8988T (cell line): ENCODE measurements around the gene NCAPD3.
"Not testable (repeated sequence)": the region's sequence is repeated elsewhere in the genome, so short reads cannot be mapped to it uniquely, and the experiment has no call there.

Experiments
- DNase-seq: peaks from one replicate; pipeline ENCODE4 v3.0.0; 2011

Gene NCAPD3

DNA sequence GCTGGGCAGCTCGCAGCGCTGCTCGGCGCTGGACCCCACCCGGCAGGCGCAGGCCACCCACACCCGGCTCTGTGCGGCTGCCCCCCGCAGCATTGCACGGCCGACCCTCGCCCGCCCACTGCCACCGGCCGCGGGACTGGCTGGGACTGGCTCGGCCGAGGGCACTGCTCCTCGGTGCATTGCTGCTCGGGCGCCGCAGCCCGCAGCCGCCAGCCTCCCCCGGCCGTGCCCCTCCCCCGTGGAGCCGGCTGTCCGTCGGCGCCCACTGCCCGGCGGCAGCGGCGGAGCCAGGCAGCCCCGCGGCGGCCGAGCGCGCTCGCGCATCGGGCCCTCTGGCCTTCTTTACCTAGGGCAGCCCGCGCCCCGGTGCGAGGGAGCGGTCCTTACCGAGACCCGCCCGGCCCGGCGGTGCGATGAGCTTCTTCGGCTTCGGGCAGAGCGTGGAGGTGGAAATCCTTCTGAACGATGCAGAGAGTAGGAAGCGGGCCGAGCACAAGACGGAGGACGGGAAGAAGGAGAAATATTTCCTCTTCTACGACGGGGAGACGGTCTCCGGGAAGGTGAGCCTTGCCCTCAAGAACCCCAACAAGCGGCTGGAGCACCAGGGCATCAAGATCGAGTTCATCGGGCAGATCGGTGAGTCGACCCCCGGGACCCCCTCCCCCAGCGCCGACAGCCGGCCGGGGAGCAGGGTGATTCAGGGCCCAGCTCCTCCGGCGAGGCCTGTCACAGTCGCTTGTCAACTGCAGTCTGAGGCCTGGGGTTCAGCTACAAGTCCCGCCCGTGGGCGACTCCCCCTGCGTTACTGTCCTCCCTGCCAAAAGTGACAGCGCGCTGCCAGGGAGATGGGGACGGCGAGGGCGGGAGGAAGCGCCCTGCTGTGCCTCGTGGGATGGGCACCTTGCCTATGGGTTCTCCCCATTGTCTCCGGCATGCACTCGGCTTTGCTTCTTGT lies 1.2 kb upstream of the NCAPD3 start:
- peak; percentile 32 for DNase-seq

DNA sequence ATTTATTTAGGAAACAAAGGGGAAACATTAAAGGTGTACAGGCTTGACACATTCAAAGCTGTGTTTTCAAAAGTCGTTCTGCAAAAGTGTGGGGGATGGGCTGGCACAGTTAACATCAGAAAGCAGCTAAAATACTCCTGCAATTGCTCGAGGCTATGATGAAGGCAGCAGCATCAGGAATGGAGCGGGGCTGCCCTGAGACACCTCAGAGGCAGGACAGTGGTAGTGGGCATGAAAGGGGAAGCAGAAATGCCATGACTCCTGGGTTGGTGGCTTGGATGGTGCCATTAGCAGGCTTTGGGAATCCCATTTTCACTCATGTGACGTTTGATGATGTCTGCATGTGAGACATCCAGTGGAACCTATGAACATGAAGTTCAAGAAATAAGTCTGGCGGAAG lies 646 bp downstream of the NCAPD3 start:
- DNase-seq, result no peak

DNA sequence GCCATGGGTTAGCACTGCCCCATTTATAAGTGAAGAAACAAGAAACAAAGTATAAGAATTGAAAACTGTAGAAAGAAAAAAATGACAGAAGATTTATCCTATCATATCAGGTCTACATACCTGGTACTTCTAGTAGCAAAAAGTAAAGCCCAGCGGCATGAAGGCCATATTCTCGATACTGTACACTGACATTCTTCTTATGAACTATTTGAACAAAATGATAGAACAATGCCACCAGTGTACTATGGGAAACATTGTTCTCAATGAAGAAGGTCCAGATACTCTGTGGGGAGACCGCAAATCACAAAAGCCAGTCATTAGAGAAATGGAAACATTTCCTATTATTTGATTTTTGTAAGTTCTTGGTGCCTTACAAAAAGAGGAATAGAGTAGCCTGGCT lies 7.0 kb downstream of the NCAPD3 start:
- no peak for DNase-seq

DNA sequence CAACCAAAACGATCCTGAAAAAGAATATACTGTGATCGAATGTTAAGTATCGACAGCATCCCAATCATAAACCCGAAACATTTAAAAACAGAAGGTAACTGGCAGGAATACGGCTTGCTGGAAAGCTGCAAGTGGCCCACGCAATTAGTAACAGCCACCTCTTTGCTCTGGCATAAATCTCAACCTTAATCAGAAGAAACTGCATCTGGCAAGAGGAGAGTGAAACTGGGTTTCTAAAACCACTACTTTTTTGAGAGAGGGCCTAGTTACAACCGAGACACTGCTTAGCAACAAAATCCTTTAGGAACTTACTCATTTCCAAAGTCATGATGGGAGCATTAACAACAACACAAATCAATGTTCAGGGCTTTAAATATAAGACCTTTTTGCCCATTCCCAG lies 7.9 kb downstream of the NCAPD3 start:
- no peak for DNase-seq

DNA sequence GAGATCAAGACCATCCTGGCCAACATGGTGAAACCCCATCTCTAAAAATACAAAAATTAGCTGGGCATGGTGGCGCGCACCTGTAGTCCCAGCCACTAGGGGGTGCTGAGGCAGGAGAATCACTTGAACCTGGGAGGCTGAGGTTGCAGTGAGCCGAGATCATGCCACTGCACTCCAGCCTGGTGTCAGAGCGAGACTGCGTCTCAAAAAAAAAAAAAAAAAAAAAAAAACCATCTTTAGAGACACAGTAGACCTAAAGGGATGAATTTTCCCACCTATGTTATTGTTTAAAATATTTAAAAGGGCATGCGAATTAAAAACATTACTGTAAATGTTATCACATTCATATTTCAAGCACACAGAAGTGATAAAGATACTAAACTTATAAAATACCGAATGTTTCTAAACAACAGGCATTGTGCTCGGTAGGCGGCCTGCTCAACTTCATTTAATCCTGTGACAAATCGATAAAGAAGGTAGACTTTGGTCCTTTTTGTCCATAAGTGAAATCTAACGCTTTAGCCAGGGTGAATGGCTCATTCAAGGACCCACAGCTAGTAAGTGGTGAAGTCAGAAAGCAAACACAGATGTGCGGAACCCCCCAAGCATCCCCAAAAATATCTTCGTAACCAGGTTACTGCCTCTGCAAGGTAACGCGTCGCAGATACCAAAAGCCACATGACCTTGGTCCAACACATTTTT lies 16.1 kb downstream of the NCAPD3 start:
- no peak for DNase-seq

DNA sequence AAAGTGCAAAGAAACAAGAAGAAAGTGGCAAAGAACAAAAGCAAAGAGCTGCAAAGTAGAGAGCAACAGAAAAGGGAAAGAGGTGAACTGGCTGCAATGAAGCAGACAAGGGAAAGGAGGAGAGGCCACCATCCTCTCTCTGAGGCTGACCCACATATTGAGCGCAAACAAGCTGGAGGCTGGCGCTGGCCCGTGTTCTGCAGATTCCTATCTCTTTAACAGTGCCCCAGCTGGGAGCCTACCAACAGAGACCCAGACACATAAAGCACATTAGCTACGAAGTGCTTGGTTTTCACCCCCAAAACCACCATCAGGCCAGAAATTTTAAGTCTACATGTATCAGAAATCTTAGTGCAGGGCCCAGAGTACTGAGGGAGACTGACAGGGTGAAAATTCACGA lies 17.6 kb downstream of the NCAPD3 start:
- DNase-seq, result no peak

DNA sequence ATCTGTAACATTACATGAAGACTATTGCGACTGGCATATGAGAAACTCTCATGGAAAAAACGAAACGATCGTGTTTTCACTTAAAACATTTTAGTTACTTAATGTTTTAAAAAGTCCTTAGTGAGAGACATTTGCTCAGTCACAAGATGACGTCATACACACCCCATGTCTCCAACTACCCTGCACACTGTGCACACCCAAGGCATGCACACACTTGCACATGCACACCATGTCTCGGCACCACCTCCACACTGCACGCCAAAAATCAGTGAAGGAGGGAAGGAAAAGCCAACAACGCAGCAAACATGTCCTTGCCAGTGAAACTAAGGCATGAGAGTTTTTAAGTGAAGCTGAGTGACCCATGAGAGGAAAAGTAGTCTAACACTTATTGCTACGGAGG lies 18.0 kb downstream of the NCAPD3 start:
- no peak for DNase-seq

DNA sequence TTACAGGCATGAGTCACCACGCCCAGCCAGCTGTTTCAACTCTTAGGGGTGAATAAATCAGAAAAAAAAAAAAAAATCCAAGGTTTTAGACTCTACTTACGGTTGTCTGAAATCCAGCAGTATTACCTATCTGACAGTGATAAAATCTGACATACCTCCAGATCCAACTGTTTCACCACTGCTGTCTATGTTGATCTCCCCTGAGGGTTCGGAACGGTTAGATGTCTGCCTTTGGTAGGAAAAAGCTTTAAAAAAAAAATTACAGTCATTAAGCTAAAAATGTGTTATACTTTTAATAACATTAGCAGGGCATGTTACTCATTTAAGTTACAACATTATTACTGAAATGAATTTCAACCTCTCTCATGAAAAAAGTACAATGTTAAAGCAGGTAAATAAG lies 21.1 kb downstream of the NCAPD3 start:
- DNase-seq, result no peak

DNA sequence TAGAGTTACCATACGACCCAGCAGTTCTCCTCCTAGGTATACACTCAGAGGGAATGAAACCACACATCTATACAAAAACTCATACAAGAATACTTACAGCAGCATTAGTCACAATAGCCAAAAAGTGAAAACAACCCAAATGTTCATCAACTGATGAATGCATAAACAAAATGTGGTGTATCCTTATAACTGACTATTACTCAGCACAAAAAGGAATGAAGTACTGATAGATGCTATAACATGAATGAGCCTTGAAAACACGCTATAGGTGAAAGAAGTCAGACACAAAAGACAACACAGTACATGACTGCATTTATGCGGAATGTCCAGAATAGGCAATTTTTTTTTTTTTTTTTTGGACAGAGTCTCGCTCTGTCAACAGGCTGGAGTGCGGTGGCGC lies 23.1 kb downstream of the NCAPD3 start:
- no peak for DNase-seq

DNA sequence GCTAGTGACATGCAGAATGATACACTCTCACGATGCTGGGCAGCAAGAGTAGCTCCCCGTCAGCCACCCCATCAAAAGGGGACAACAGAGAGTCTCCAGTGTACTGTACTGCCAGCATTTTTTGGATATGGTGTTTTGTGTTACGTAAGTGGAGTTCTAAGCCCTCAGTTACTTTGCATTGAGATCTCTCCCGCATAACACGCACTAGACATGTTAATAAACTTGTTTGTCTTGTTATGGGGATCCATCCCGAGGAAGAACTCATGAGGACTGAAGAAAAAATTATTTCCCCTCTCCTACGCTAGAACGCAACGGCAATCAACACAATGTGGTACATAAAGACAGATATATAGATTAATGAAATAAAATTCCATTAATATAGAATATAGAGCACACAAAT lies 24.2 kb downstream of the NCAPD3 start:
- DNase-seq, result no peak

DNA sequence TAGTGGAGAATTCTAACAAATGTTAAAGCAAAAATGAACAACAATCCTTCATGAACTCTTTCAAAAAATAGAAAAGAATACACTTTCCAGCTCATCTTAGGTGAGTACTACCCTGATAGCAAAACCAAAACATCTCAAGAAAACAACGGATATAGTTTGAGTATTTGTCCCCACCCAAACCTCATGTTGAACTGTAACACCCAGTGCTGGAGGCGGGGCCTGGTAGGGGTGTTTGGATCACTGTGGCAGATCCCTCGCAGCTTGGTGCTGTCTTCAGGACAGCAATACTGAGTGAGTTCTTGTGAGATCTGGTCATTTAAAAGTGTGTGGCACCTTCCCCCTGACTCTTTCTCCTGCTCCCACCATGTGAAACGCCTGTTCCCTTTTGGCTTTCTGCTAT lies 27.0 kb downstream of the NCAPD3 start:
- DNase-seq, result no peak

DNA sequence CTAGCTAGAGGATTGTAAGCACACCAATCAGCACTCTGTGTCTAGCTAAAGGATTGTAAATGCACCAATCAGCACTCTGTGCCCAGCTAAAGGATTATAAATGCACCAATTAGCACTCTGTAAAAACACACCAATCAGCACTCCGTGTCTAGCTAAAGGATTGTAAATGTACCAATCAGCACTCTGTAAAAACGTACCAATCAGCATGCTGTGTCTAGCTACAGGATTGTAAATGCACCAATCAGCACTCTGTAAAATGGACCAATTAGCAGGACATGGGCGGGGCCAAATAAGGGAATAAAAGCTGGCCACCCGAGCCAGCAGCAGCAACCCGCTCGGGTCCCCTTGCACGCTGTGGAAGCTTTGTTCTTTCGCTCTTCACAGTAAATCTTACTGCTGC lies 35.7 kb downstream of the NCAPD3 start:
- DNase-seq, result not testable (repeated sequence)

DNA sequence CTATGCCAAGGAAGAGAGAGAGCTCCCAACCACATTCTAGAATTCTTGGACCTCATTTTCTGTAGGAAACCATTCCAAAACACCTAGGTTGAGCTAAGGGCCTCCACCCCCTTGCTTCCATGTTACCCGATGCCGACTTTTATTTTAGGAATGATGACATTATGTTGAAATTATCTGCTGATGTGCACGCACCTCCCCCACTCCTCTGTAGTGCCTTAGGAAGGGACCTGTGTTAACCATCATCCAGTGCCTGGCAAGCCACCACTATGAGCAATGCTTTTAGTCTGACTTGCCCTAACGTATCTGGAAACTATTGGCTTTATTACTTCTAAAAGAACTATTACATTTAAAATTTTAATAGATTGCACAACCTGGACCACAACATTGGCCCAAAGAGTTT lies 42.1 kb downstream of the NCAPD3 start:
- no peak for DNase-seq

DNA sequence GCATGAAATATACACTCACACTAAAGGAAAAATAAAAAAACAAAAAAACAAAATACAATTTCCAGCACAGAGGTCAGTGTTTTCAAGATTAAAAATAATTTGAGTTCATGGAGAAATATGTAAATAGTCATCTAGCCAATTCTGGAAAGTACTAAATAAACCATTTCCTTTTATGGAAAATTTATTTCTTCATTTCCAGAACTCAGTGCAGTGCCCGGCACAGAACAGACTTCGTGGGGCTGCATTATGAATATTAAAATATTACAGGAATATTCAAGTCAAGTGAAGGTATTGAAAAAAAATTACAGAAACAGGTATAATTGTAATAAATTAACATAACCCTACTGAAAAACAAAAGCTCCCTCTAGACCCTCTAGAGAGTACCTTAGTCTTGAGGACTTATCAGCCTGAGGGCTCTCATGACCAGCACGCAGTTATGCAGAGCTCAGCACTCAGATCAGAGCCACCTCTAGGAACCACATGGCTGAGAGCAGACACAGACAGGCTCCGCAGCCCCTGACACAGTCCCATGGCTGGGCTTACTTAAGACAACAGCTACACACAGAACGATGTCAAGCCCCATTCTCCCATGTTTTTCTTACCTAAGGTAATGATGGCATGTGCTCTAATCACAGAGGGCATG lies 45.6 kb downstream of the NCAPD3 start:
- no peak for DNase-seq

DNA sequence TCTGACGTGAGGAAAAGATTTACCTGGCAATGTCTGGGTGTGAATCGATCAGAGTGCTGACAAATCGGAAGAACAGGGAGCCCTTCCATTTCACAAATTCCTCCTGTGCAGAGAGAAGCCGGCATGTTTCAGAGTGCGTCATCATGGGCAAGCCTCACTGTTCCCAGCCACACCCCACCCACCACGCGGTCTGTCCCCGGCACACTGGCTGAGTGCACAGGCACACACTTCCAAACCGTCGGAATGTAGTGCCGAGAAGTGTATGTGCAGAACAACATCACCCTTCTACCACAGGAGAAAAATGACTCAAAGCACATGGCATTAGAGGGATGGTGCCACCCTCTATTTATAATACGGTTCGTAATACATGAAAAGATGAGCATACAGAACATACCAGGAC lies 47.5 kb downstream of the NCAPD3 start:
- no peak for DNase-seq

DNA sequence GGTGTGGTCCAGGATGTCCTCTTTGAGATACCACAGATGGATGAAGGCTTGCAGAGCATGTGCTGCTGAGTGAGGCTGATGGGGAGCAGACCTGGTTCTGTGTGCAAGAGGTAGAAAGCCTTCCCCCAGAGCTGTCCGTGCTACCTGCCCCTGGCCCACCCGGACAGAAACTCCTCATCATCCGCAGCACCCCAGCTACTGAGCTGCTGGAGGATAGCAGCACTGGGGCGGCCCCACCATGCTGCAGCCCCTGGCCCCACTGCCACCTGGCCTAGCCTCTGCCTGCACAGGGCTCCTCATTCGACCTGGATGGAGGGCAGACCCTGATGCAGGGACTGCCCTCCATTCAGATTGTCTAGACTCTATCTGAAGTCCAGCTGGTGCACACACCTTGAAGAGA lies 50.5 kb downstream of the NCAPD3 start:
- DNase-seq, result no peak

DNA sequence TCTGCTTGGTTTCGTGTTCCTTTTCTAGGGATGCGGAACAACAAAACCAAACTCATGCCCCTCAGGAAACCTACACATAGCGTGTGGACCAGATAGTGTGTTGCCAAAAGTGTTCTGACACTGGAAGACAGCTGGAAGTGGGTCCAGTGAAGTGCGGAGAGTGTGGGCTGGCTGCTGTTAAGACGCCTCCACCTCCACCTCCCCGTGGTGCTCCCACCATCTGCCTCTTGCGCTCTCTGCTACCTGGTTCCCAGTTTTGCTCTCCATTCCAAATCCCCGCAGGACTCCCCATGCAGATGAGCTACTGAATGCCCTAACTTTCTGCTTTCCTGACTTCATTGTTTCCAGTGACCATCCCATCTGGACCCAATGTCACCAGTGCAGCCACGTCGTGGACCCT lies 51.8 kb downstream of the NCAPD3 start:
- DNase-seq, result no peak

DNA sequence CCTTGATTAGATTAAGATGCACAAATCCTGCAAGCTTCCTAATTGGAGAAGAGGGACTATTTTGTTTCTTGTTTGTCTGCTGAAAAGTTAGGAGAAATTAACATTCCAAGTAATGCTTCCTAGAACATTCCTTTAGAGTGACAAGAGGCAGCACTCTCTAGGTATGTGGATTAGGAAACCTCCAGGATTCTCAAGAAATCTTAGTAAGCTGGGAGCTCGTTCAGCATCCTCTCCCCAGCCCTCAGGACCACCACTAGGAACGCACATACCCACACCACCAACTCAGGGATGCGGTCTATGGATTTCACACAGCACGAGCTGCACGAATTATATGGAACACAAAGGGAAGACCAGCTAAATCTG lies 52.9 kb downstream of the NCAPD3 start:
- DNase-seq, result no peak

DNA sequence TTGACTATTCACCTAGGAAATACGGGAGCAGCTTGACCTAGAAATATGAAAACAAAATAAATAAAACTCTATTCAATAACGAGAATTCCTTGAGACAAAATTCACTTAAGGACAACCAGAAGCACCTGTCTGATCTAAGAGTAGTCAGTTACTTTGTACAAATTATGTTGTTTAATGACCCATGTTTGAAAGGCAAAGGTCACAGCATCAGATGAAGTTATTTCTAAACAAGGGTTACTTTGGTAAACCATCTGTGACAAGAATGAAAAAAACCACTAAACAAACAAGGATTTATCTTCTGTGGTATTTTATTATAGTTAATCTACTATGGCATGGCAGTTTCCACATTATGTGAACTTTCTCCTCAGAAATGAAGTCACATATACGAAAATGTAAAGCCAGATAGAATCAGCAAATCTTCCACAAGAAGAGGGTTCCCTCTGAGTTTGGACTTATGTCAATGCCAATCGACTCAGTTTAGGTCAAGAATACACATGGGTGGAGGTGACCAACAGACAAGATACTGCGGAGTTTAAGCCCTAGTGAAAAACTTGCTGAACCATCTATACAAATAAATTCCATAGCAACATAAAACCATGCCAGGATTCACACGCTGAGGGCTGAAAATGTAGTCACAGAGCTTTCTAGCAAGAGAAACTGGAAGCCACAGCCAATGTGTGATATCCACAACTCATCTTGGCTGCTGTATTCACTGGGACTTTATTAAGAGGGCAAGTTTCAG lies 53.4 kb downstream of the NCAPD3 start:
- no peak for DNase-seq

DNA sequence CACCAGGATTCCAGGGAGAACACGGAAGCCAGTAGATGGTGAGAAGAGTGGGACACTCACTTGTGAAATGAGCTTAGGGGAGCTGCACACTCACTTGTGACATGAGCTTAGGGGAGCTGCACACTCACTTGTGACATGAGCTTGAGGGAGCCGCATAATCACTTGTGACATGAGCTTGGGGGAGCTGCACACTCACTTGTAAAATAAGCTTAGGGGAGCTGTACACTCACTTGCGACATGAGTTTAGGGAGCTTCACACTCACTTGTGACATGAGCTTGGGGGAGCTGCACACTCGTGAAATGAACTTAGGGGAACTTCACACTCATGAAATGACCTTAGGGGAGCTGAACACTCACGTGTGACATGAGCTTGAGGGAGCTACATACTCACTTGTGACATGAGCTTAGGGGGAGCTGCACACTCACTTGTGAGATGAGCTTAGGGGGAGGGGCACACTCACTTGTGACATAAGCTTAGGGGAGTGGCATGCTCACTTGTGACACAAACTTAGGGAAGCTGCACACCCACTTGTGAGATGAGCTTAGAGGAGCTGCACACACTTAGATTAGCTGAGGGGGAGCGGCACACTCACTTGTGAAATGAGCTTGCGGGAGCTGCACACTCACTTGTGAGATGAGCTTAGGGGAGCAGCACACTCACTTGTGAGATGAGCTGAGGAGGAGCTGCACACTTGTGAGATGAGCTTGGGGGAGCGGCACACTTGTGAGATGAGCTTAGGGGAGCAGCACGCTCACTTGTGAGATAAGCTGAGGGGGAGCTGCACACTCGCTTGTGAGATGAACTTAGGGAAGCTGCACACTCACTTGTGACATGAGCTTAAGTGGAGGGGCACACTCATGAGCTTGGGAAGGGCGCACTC lies 59.0 kb downstream of the NCAPD3 start:
- DNase-seq, result no peak

DNA sequence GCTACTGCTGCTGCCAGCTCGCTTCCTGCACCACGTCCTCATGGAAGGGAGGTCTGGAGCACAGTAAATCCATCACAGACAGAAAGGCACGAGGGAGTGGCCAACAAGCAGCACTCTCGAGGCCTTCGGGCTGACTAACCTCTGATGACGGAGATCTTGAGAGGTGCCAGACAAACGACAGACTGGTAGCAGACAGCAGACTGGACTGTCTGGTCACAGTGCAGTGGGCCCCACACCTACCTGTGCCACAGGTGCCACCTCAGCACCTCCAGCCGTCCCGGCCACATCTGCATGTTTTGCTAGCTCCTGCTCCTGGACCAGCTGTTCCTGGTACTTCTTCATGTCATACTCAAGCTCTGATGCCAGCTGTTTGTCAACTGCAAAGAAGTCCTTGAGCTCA lies 64.1 kb downstream of the NCAPD3 start:
- DNase-seq, result no peak

DNA sequence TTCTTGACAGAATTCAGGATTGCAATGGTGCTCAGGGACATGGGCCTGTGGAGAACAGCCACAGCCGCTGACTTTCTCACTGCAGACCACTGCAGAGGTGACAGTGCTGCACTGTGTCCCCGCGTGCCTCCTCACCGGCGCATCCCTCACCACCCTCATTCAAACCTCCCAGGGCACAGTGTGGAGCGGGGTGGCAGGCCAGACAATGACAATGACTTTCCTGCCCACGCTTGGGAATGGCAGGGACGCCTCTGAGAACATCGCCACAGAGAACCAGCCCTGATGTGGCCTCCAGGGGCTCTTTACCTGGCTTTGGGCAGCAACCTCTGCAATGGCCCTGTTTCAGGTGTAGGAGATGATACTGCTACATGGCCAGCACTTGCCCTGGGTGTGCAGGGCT lies 65.7 kb downstream of the NCAPD3 start:
- no peak for DNase-seq
